HG03108 (cell line): Measurements from ENCODE around the gene ZNF106.

ENCODE experiments used
- ATAC-seq: cut with Tn5 transposase; IDR thresholded peaks from one replicate; pipeline ENCODE4 v1.9.1; 2021; ENCODE audit warnings: moderate library complexity; ENCODE audit not compliant: unreplicated experiment

The ZNF106 gene

DNA sequence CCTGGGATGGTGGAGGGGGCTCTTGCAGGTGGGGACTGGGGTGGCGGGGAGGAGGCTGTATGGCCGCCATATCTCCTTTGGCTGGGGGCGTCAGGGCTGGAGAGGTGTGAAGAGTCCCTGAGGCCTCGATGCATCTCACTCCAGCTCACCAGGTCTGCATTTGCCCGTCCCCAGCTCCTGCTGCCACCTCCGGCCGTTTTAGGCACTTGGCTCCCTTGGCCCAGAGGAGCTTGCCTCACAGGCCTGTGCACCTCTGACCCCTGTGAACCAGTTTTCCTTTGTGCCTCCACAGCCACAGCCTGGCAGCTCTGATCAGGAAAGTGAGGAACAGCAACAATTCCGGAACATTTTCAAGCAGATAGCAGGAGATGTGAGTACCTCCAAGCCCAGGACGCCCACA lies 81.9 kb downstream of the ZNF106 start:
- no peak for ATAC-seq

DNA sequence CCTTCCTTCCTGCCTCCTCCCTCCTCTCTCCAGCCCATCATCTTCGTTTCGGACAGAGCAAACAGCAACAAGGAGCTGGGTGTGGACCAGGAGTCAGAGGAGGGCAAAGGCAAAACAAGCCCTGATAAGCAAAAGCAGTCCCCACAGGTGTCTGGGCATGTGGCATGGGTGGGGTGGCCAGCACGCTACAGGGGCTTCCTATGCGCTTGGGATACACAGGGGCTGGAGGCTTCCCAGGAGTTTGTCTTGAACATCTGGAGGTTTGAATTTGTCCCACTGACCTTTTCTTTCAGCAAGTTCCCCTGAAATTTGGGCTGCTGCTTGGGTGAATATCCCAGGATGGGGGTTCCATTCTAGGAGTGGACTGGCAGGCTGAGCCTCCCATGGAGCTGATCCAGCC lies 82.8 kb downstream of the ZNF106 start:
- no peak for ATAC-seq

DNA sequence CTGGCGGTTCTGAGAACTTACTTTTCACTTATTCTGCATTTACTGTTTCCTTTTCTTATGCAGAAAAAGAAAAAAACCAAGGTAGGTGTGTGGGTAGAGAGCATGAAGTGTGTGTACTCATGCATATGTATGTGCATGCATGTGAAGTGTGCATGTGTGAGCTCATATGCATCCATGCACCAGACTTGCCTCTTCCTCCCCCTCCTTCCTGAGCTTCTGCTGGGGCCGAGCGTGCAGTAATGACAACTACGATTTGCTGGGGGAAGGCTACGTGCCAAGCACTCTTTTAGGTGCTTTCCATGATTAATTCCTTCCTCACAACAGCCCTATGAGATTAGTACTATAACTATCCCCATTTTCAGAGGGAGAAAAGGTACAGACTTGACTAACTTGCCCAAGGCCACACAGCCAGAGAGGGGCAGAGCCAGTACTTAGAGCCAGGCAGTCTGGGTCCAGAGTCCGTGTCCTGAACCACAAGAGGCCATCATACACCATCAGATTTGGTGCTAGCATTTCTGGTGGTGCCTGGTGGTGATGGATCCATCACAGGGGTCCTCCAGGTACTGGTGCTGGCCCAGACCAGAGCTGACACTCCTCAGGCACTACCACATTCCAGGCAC lies 85.0 kb downstream of the ZNF106 start:
- no peak for ATAC-seq

DNA sequence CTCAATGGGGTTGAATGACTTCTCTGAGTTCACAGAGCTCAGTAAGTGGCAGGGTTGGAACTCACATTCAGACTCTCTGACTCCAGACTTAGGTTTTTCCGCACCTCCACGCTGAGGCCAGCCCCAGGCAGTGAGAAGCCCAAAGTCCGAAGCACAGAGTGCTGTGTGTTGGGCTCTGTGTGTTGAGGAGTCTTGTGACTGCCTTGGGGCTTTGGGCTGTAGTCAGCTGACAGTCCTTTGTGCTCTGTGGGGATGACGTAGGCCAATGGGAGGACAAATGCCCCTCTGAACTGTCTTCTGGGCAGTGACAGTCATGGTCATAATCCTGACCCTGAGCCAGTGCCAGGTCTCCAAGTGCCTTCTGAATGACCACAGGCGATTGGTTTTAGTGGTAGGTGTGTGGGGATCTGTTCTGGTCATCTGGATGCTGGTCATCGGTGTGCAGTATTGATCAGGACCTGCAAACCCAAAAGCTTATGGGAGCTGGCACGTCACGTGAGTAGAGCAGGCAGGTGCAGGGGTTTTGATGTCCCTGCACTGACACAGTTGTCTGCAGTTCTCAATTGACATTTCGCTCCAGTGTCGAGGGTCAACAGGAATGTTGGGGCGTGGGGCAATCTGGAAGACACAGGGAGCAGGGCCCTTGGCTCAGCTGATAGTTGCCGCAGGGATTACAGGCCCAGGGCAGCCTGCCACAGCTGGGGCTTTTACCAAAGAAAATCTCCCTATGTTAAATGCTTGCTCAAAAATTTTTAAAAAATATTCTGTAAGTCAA lies 86.3 kb downstream of the ZNF106 start:
- no peak for ATAC-seq

DNA sequence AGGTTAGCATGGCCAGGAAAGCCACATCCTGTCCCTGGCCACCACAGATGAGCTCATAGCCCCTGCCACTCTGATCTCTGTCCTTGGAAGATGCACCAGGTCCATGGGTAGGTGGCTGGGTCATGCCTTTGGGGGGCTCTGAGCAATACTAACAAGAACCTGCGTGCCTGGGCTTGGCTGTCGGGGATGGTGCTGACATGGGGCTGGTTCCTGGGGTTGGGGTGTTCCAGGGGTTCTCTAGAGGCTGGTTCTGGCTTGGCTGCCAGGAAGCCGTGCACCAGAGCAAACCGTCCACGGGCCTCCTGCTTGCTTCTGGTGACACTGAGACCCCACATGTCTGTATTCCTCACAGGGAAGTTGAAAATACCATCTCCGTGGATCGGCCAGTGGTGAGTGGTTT lies 87.6 kb downstream of the ZNF106 start:
- ATAC-seq = no peak

DNA sequence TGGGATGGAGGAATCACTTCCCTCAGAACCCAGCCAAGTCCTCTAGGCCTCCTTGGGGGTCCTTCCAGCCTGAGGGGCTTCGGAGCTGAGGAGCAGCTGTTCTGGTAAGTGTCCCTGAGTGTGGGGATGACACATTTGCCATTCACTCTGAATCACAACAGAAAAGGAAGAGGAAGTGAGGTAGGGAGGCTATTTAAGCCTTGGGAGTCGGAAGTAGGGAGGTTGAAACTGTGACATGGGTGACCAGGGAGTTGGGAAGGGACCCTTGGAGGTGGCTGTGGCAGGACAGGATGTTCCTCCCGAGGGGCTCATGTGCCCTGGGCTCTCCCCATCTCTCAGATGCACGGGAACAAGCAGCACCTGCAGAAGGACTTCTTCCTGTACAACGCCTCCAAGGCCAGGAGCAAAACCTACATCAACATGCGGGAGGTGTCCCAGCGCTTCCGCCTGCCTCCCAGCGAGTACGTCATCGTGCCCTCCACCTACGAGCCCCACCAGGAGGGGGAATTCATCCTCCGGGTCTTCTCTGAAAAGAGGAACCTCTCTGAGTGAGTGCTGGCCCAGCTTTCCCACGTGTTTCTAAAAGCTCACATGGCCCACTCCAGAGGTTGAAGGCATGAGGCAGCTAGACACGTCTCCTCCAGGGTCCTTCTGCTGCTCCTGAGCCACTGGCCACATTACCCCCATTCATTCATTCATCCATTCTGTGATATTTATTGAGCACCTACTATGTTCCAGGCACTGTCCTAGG lies 88.3 kb downstream of the ZNF106 start:
- no peak for ATAC-seq

DNA sequence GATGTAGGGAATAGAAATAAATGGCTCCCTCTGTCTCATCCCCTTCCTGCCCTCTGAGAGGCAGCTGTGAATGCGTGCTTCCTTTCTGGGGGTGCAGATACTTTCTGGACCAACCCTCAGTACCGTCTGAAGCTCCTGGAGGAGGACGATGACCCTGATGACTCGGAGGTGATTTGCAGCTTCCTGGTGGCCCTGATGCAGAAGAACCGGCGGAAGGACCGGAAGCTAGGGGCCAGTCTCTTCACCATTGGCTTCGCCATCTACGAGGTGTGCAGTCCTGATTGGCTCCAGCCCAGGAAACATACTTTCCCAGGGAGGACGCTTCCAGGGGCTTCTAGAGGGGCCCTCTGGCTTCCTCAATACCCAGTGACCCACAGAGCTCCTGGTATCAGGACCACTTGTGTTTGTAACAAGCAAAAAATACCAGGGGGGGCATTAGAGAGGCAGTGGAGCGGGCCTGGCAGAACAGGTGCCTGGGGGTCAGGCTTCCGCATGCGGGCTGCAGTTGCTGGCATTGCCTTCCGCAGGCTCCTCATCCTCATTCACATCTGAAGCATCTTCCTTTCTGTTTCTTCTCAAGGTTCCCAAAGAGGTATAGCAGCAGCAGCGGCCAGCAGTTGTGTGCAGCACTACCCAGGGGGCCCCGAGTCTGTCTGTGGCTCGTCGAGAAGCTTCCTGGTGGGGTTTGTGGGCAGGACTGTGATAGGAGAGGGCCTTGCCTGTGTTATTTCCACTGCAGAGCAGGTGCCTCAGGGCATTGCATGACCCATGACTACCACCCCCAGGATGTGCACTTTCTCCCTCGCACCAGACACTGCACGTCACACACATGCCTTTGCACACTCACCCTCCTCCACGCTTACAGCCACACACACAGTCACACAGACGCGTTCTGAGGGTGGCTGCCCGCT lies 89.1 kb downstream of the ZNF106 start:
- no peak for ATAC-seq

DNA sequence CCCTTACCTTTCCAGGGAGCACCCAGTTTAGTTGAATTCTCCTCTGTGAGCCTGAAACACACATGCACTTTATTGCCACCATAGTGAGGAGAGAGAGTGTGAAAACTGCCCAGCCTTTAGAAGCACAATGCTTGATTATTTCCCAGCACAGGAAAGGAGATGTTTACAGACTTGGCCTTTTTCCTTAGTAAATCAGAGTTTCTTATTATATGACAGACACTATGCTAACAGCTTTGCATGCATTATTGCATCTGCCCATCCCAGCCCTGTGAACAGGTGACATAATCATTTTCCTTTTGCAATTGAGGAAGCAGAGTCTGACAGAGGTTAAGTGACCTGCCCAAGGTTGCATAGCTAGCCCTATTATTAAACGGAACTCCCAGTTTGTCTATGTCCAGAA lies 95.1 kb downstream of the ZNF106 start:
- no peak for ATAC-seq

DNA sequence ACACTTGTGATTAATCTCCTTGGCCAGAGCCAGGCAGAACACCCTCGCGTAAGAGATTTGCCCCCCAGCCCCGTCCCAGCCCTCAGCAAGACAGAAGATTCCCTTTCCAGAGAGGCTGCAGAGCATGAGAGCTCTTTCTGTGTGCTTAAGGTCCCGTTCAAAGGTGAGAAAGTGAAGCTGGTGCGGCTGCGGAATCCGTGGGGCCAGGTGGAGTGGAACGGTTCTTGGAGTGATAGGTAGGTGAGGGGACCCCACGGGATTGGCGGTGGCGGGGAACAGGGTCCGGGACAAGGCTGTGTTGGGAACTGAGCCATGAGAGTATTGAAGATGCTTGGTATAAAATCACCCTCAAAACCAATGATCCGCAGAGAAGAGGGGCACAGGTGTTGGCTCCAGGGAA lies 96.8 kb downstream of the ZNF106 start:
- no peak for ATAC-seq

DNA sequence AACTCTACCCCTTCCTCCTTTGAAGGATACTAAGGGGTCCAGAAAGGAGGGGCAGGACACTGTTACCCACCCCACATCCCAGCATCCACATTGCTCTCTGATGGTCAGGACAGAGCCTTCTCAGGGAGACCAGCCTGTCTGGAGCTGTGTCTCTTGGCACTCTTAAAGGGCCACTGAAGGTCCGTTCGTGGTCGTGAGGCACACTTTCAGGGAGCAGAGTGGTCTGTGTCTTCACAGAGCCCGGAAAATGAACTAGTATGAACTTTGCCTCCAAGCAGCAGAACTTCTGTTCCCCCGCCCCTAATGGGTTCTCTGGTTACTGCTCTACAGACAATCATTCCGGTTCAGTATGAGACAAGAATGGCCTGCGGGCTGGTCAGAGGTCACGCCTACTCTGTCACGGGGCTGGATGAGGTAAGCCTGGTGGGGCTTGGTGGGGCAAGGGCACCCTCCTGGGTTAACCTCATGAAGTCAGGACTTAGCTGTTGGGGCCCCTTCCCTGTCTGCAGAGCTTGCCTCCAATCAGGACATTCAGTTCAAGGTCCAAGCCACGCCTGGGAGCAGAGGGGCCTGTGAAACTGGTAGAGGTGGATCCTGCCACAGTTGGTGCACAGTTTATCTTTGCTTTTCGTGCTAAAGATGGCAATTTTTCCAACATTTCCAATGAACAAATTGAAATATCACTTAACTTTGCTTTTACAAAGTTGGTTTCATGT lies 98.5 kb downstream of the ZNF106 start:
- no peak for ATAC-seq

DNA sequence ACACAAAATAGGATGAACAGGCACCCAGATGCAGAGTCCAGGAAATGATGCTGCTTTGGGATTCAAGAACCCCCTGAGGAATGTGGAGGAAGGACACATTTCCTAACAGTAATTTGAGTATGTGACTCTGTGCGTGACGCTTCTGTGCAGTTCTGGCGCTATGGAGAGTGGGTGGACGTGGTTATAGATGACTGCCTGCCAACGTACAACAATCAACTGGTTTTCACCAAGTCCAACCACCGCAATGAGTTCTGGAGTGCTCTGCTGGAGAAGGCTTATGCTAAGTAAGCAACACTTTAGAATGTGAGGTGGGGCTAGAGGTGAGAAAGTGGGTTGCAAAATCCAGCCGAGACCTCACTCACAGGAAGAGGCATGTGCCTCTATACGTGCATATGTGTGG lies 103.3 kb downstream of the ZNF106 start:
- ATAC-seq = no peak

DNA sequence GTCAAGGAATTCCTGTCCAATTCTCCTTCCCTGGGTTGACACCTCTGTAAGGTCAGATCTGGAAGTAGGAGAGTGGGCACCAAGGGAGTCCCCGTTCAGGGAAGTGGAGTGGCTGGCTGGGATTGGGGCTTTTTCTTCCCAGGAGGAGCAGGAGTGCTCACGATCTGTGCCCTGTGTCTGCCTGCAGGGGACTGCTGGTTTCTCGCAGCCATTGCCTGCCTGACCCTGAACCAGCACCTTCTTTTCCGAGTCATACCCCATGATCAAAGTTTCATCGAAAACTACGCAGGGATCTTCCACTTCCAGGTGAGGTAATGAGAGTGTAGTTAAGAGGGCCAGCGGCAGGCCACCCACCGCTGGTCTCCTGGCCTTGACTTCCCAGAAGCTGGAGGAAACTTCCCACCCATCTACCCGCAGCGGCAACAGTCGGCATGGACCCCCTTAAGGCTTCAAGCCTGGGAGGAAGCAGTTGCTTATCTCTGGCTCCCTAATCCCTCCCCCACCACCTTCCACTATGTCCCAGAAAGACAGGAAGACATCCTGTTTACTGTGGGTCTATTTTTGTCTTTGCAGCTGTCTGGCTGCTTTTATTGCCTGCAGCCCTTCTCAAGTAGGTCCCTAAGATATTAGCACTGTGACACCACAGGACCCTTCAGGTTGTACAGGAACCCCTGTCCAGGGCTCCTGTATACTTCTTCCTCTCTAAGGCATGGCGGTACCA lies 104.8 kb downstream of the ZNF106 start:
- no peak for ATAC-seq

DNA sequence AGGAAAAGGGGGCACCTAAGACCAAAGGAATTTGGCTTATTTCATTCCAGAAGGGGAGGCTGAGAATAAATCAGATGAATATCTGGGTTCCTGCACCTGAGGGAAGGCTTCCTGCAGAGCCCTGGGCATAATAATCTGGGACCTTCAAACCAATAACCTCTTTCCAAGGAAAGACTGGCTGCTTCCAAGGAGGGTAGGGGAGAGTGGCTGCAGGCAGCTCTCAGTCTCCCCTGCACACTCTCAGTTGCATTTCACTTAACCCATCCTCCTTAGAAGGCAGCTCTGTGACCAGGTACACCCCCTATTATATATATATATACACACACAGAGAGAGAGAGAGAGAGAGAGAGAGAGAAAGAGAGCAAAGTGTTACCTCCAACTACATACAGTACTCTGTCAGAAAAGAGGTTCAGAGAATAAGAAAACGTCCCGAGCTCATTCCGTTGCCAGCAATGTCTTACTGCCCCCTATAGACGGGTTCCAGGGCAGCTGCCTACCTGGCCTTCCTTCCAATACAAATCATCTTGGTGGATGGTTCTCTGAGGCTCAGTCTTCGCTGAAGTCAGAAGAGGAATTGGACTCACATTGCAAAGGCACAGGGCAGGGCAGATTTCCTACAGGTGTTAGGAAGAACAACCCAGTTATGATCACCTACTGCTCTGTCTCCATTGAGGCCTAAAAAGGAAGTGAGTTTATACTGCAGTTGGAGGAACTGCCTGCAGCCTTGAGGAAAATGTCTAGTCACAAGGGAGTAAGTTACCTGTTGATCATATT lies 105.5 kb downstream of the ZNF106 start:
- no peak for ATAC-seq

DNA sequence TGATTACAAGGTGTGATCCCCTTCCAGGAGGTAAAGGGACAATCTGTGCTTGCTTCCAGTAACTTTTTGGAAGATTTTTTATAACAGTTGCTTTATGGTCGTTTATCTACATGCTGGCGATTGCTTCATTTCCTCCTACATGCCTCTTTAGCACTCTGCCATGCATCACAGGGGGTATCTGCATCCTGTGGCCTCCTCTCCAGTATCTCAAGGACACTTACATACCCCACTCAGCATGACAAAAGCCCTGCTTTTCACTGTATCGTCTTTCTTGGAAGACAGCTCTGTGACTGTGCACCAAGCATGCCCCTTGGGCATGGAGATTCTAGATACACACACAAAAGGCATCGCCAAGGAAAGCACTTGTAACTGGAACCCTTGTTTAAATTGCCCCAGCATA lies 106.3 kb downstream of the ZNF106 start:
- ATAC-seq = no peak

DNA sequence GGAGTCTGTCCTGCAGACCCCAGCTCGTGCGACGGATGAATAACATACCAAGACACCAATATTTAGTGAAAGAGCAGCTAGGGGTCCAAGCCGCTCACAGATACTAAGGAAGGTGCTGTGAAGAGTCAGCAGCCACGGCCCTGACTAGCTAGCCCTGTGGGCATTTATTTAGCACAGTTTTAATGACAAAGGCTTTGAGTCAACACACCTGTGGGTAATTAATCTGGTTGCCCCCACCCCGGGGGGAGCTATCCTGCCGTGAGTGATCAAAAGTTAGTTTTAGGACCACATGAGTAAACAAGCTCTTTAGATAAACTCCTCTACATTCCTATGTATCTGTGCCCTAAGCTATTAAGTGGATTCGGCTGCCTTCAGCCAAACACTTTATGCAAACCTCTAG lies 112.9 kb downstream of the ZNF106 start:
- no peak for ATAC-seq

DNA sequence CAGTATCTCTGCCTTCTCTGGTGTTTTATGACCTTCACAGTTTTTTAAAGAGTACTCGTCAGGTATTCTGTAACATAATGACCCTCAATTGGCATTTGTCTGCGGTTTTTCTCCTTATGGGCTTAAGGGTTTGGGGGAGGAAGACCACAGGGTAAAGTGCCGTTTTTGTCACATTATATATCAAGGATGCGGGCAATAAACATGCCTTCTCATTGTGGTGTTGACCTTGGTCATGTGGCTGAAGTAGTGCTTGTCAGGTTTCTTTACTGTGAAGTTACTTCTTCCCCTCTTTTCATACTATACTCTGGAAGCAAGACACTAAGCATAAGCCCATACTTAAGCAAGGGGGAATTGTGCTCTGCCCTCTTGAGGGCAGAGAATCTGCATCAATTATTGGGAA lies 115.0 kb downstream of the ZNF106 start:
- ATAC-seq = no peak

DNA sequence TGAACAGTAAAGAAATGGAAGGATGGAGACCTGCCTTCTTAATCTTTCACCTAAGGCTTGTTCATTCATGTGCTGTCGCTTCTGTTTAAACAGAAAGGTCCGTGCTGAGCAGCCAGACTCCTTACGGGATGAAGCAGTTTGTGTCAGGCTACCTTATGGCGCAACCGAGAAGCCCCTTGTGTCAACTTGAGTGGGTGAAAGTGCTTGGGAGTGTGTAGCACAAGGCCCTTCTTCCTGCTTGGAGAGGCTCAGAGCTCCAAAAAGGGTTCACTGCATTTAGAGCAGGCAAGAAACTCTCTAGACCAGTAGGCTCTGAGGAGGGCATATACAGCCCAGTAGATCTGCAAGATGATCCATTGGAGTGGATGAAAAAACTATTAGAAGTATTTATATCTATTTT lies 115.7 kb downstream of the ZNF106 start:
- no peak for ATAC-seq

DNA sequence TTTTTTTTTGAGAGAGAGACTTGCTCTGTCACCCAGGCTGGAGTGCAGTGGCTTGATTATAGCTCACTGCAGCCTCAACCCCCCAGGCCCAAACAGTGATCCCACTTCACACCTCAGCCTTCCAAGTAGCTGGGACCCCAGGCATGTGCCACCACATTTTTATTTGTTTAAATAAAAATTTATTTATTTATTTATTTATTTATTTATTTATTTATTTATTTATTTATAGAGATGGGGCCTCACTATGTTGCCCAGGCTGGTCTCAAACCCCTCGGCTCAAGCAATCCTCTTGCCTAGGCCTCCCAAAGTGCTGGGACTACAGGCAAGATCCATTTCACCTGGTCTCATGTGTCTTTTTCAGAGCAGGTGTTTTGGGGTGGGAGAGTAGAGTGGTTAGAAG lies 116.1 kb downstream of the ZNF106 start:
- ATAC-seq = no peak

DNA sequence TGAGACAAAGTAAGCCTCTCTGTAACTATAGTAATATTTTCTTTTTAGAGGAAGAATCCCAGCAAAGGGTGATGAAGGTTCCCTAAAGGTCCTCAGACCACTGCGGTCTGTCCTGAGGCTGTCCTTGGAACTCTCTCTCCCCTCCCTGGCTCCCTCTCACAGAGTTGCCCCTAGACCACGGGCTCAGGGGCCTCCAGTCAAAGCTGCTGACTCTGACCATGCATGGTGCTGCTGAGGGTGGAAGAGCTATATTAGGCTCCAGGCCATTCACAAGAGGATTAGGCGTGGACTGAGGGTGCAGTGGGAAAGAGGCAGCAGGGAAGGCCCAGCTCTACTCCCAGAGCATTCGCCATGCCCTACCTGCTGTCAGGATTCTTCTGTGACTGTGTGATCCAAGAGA lies 117.0 kb downstream of the ZNF106 start:
- no peak for ATAC-seq
